SH-SY5Y (cell line): Measurements from ENCODE around the gene AKAP11.

Source experiments
- GATA2 ChIP-seq: IDR thresholded peaks from 2 replicates; pipeline ENCODE4 v1.6.1; 2011; ENCODE audit warnings: mild to moderate bottlenecking, low read depth, low read length
- GATA3 ChIP-seq: IDR thresholded peaks from 2 replicates; pipeline ENCODE4 v1.6.1; 2011; ENCODE audit warnings: low read depth, mild to moderate bottlenecking, low read length, moderate library complexity

DNA sequence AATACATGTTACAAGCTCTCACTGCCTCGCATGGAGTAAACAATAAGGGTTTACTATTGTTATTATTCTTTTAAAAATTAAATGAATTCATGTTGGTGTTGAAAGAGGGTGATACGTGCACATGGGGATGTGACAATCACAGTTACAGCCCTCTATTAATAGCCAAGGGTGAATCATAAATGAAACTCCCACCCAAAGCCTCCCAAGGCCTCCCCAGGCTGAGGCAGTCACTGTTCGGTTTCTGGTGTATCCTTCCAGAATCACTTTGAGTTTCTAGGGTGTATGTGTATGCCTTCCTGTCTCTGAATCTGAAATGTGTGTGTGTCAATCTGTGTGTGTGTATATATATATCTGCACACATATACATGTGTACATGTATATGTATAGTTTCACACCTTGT, 73.4 kb downstream of the AKAP11 start:
- no peak for TF ChIP-seq GATA2
- no peak for TF ChIP-seq GATA3
